Muscle of leg (tissue), 11 donors: ENCODE data around the gene BAD. TPM values are rescaled to one million over a fixed set of nuclear protein-coding genes. Genes with fewer than 3 reads are reported as not detected.

ENCODE experiments used
- DNase-seq: peaks from one replicate; pipeline ENCODE4 v3.0.0; 2013
- H3K27ac ChIP-seq: one replicate; pipeline ENCODE4 v1.5.1; 2013; ENCODE audit warnings: mild to moderate bottlenecking, low read length, control low read depth
- H3K27me3 ChIP-seq: one replicate; pipeline ENCODE4 v1.6.1; 2013; ENCODE audit warnings: low read length; ENCODE audit not compliant: control insufficient read depth, insufficient read depth
- H3K36me3 ChIP-seq: one replicate; pipeline ENCODE4 v1.6.1; 2013; ENCODE audit warnings: low read length; ENCODE audit not compliant: control insufficient read depth, insufficient read depth
- H3K4me1 ChIP-seq: one replicate; pipeline ENCODE4 v1.6.1; 2013; ENCODE audit warnings: low read length; ENCODE audit not compliant: control insufficient read depth, insufficient read depth
- H3K4me3 ChIP-seq: one replicate; pipeline ENCODE4 v1.5.1; 2013; ENCODE audit warnings: low read length, control low read depth
- H3K9me3 ChIP-seq: replicated peaks from 2 replicates; pipeline ENCODE4 v1.6.1; 2013; ENCODE audit warnings: low read depth, low read length; ENCODE audit not compliant: control insufficient read depth
- WGBS: methylation state at CpG from one replicate; pipeline ENCODE4 v1.1.5; 2013; ENCODE audit warnings: missing lambda C conversion rate; ENCODE audit not compliant: insufficient coverage; 5-methylcytosine and 5-hydroxymethylcytosine counted together
- polyA plus RNA-seq, 8 donors: library from polyadenylated mRNA; unstranded; fragments of 120-200 nt; gene quantifications; one replicate each; pipeline versions ENCODE4 v1.2.1 to v1.2.3, GENCODE V29; 2013; ENCODE audit warnings: inconsistent platforms in 1 of 8, low replicate concordance in 1 of 8; ENCODE audit not compliant: insufficient read length in 8 of 8, insufficient read depth in 1 of 8
- total RNA-seq: library from RNA; stranded (reverse); fragments of 120-200 nt; gene quantifications from one replicate; pipeline ENCODE4 v1.2.4, GENCODE V29; 2013

Gene BAD
- total and polyA plus RNA-seq, 9 donors, result 28.0 to 52.2 (median 35.3) TPM

DNA sequence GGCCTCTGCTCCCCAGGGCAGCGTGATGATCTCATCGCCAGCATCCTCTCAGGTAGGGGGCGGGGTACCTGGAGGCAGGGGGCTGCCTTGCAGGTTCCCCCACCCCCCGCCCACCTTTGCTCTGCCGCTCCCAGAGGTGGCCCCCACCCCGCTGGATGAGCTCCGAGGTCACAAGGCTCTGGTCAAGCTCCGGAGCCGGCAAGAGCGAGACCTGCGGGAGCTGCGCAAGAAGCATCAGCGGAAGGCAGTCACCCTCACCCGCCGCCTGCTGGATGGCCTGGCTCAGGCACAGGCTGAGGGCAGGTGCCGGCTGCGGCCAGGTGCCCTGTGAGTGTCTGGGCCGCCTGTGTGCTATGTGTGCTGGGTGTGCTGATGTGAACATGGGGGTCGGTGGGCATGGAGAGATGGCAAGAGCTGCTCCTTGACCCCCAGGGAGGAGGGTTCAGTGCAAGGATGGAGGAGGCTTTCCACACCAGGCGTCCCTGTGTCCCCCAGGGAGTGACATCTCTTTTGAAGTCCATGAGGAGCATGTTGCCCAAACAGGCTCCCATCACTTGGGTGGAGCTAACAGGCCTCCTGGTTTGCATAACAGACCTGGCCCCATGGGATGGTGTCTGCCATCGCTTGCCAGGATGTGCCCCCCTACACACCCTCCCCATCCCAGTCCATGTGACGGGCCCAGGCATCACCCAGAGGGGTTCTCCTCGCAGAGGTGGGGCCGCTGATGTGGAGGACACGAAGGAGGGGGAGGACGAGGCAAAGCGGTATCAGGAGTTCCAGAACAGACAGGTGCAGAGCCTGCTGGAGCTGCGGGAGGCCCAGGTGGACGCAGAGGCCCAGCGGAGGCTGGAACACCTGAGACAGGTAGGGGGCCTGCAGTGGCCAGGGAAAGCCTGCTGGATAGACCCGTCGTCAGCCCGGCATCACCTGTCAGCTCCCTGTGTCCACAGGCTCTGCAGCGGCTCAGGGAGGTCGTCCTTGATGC lies 19.0 kb downstream of the BAD start:
- no peak for DNase-seq
- Histone ChIP-seq H3K4me1 (peaks cover 23% of the 10 kb centered on the region), H3K27me3 (no peaks in the 10 kb centered on the region), H3K9me3 (no peaks in the 10 kb centered on the region), H3K4me3 (no peak overlapping the region), H3K36me3 (peaks cover 58% of the 10 kb centered on the region), H3K27ac (no peak overlapping the region)
- WGBS, result 88% methylated on average over 33 of the region's 35 CpGs

DNA sequence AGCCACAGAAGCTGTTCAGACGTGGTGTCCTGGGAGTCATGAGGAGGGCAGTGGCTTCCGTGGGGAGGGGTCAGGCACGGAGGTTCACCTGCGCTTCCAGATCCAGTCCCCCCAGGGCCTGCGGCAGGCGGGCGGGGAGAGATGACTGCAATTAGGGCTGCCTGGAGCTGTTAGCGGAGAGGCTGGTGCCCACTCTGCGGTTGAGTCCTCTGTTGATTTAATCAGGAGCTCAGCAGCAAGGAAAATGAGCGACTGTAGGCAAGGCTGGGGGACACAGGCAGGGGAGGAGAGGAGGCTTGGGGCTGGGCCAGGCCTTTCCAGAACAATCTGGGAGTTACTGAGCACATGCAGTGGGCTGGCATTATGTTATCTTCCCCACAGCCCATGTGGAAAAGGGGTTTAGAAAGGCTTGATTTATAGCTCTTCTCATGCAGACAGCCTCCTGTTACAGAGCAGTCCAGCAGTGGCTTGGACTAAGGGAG lies 20.1 kb downstream of the BAD start:
- H3K27me3 ChIP-seq, result no peaks in the 10 kb centered on the region
- peaks cover 68% of the 10 kb centered on the region for H3K36me3 ChIP-seq
- WGBS, result 74% methylated on average over 9 of the region's 10 CpGs
- no peak overlapping the region for H3K4me3 ChIP-seq
- no peak for DNase-seq
- H3K9me3 ChIP-seq, result no peaks in the 10 kb centered on the region
- no peak overlapping the region for H3K27ac ChIP-seq
- H3K4me1 ChIP-seq, result peaks cover 23% of the 10 kb centered on the region

DNA sequence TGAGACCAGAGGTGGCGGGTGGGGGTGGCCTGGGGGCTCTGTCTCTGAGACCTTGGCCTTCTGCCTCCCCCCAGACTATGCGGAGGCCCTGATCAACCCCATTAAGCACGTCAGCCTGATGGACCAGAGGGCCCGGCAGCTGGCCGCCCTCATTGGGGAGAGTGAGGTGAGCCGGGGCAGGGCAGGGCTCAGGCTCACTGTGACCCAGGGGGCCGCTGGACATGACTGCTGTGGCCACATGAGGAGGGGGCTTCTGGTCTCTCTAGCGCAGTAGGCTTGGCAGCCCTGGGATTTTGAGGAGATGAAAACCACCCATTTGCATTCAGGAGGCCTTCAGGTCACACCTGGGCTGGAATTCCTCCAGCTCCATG lies 20.5 kb downstream of the BAD start:
- Histone ChIP-seq H3K9me3 (no peaks in the 10 kb centered on the region), H3K4me1 (peaks cover 19% of the 10 kb centered on the region), H3K4me3 (no peak overlapping the region), H3K36me3 (peaks cover 72% of the 10 kb centered on the region), H3K27me3 (no peaks in the 10 kb centered on the region), H3K27ac (no peak overlapping the region)
- no peak for DNase-seq
- WGBS, result 88% methylated on average over 5 of the region's 8 CpGs

DNA sequence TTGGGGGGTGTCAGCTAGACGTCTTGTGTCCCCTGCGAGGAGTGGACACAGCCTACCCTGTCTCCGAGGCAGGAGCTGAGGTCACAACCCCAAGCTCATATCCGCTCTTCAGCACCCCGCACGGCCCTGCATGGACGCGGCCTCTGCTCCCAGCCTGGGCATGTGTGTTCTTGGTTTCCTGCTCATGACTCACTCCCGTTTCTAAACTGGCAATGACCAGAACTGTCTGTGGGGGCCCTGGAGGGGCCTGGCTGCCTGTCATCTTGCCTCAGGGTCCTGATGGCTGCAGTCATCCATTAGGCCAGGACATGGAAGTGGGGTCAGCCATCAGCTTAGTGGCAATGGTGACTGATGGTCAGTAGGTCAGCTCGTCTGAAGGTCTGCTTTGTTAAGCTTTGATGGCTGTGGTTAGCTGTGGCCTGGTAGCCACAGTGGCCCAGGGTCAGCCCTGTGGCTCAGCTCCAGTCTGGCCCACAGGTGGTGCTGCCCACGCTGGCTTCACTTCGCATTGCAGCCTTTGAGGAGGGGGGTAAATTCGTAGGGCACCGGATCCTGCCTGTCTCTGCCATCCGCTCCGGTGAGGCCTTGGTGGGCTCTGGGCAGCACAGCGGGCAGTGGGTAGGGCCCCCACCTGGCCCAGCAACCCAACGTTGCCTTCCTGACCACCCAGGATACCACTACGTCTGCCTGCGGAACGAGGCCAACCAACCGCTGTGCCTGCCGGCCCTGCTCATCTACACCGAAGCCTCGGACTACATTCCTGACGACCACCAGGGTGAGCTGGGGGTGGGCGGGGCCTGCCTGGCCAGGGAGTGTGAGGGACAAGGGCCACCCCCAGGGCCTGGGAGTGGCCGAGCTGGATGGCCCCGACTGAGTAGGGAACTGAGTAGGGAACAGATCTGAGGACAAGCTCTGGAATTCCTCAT lies 21.2 kb downstream of the BAD start:
- Histone ChIP-seq H3K27me3 (no peaks in the 10 kb centered on the region), H3K4me3 (no peak overlapping the region), H3K4me1 (peaks cover 13% of the 10 kb centered on the region), H3K27ac (no peak overlapping the region), H3K36me3 (peaks cover 79% of the 10 kb centered on the region), H3K9me3 (no peaks in the 10 kb centered on the region)
- no peak for DNase-seq
- 61% methylated on average over 18 of the region's 29 CpGs for WGBS

DNA sequence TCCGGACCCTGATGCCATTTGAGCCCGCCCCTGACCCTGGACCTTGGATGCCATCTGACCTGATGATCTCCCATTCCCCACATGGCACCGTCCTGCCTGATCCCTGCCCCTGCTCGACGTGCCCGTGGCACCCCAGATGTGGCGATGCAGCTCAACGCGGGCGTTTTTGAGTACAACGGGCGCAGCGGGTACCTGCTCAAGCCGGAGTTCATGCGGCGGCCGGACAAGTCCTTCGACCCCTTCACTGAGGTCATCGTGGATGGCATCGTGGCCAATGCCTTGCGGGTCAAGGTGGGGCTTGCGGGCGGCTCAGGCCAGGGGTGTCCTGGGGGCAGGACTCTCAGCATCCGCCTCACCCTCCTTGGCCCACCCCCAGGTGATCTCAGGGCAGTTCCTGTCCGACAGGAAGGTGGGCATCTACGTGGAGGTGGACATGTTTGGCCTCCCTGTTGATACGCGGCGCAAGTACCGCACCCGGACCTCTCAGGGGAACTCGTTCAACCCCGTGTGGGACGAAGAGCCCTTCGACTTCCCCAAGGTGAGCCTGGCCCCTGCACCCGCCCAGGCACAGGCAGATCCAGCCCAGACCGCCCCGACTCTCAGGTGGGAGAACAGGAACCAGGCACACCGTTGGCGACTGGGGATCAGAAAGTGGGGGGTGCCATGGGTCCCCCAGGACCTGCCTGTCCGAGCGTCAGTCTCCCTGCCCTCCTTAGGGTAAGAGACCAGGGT lies 22.0 kb downstream of the BAD start:
- H3K4me3 ChIP-seq, result no peak overlapping the region
- H3K27me3 ChIP-seq, result no peaks in the 10 kb centered on the region
- no peaks in the 10 kb centered on the region for H3K9me3 ChIP-seq
- no peak for DNase-seq
- 91% methylated on average over 40 of the region's 42 CpGs for WGBS
- H3K4me1 ChIP-seq, result peaks cover 4% of the 10 kb centered on the region
- no peak overlapping the region for H3K27ac ChIP-seq
- peaks cover 82% of the 10 kb centered on the region for H3K36me3 ChIP-seq

DNA sequence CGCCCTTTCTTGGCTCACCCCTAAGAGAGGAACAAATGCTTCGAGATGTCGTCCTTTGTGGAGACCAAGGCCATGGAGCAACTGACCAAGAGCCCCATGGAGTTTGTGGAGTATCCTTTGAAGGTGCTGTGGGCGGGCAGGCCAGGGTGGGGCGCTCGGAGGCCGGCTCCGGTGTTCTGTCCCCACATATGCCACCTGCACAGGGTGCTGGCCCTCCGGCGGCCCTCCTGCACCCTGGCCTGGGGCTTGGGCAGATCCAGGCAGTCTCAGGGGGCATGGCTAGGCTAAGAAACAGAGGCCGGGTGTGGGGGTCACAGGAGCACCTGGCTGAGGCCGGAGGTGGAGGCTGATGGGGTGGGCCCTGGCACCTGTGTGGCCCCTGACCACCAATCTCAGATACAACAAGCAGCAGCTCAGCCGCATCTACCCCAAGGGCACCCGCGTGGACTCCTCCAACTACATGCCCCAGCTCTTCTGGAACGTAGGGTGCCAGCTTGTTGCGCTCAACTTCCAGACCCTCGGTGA lies 22.8 kb downstream of the BAD start:
- H3K4me3 ChIP-seq, result no peak overlapping the region
- H3K36me3 ChIP-seq, result peaks cover 83% of the 10 kb centered on the region
- no peaks in the 10 kb centered on the region for H3K27me3 ChIP-seq
- no peak for DNase-seq
- no peaks in the 10 kb centered on the region for H3K4me1 ChIP-seq
- WGBS, result 92% methylated on average over 15 of the region's 18 CpGs
- H3K9me3 ChIP-seq, result no peaks in the 10 kb centered on the region
- H3K27ac ChIP-seq, result no peak overlapping the region

DNA sequence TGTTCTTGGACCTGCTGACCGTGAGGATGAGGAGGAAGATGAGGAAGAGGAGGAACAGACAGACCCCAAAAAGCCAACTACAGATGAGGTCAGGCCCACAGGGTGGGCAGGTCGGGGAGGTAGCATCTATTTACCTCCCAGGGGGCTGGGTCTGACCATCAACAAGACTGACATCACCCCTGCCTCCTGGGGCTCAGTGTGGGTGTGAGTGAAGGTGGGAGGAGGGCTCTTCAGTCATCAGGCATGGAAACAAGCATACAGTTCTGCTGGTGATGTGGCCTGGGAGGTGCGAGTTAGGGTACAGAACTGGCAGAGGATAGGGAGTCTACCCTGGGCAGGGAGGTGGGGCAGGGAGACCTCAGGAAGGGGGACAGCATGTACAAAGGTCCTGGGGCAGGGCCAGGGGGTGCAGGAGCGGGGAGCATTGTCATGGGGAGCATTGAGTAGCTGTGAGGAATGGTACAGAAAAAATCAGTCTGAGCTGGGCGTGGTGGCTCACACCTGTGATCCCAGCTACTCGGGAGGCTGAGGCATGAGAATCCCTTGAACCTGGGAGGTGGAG lies 24.2 kb downstream of the BAD start:
- no peaks in the 10 kb centered on the region for H3K27me3 ChIP-seq
- no peaks in the 10 kb centered on the region for H3K4me1 ChIP-seq
- no peak for DNase-seq
- no peaks in the 10 kb centered on the region for H3K9me3 ChIP-seq
- 96% methylated on average over 4 of the region's 6 CpGs for WGBS
- H3K36me3 ChIP-seq, result peaks cover 83% of the 10 kb centered on the region
- no peak overlapping the region for H3K4me3 ChIP-seq
- no peak overlapping the region for H3K27ac ChIP-seq

- Histone ChIP-seq H3K36me3 (peaks cover 84% of the 10 kb centered on the region), H3K4me3 (no peak overlapping the region)
- WGBS, result 83% methylated on average over 2 of the region's 4 CpGs
Observed at GRCh38 chr11:64259533-64260067, 24.9 kb downstream of the BAD start.

DNA sequence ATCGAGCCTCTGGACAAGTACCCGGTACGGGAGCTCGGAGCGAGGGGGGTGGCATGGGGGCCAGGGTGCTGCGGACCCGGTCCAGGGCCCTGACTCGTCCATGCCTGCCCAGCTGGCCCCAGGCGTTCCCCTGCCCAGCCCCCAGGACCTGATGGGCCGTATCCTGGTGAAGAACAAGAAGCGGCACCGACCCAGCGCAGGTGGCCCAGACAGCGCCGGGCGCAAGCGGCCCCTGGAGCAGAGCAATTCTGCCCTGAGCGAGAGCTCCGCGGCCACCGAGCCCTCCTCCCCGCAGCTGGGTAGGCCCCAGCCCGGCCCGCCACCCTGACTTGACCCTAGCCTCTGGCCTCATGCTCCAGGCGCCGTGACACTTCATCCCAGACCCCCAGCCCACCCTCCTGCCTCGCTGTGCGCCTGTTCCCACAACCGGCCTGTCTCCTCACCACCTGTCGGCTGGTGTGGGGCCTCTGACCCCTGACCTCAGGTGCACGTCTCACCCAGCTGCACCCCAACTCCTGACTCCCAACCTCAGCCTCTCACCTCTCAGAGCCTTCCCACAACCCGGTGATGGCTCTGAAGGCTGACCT lies 25.4 kb downstream of the BAD start:
- no peak overlapping the region for H3K27ac ChIP-seq
- DNase-seq, result no peak
- no peak overlapping the region for H3K4me3 ChIP-seq
- H3K9me3 ChIP-seq, result no peaks in the 10 kb centered on the region
- H3K27me3 ChIP-seq, result no peaks in the 10 kb centered on the region
- 89% methylated on average over 32 of the region's 32 CpGs for WGBS
- H3K4me1 ChIP-seq, result no peaks in the 10 kb centered on the region
- peaks cover 79% of the 10 kb centered on the region for H3K36me3 ChIP-seq

More at GRCh38 chr11:64259533-64260067, 24.9 kb downstream of the BAD start:
- no peaks in the 10 kb centered on the region for H3K27me3 ChIP-seq
- no peak overlapping the region for H3K27ac ChIP-seq
- no peaks in the 10 kb centered on the region for H3K4me1 ChIP-seq
- DNase-seq, result no peak
- no peaks in the 10 kb centered on the region for H3K9me3 ChIP-seq
